Muscle layer of colon (tissue), 2 donors: ENCODE results near the gene TIFAB.

Source experiments
- H3K27ac ChIP-seq: one replicate; pipeline ENCODE4 v1.7.0; 2013; ENCODE audit warnings: low read depth, mild to moderate bottlenecking, low read length, moderate library complexity
- H3K27me3 ChIP-seq, 2 donors: one replicate each; pipeline ENCODE4 v1.7.0; 2013; ENCODE audit warnings: low read length in 2 of 2, mild to moderate bottlenecking in 2 of 2; ENCODE audit not compliant: insufficient read depth in 2 of 2, control insufficient read depth in 1 of 2
- H3K36me3 ChIP-seq: one replicate; pipeline ENCODE4 v1.7.0; 2013; ENCODE audit warnings: mild to moderate bottlenecking, low read length; ENCODE audit not compliant: insufficient read depth
- H3K4me1 ChIP-seq: one replicate; pipeline ENCODE4 v1.7.0; 2013; ENCODE audit warnings: mild to moderate bottlenecking, low read length; ENCODE audit not compliant: insufficient read depth
- H3K4me3 ChIP-seq, 2 donors: one replicate each; pipeline ENCODE4 v1.7.0; 2013; ENCODE audit warnings: low read length in 2 of 2, low read depth in 1 of 2, mild to moderate bottlenecking in 1 of 2, moderate library complexity in 1 of 2
- H3K9ac ChIP-seq: one replicate; pipeline ENCODE4 v1.7.0; 2013; ENCODE audit warnings: low read length
- H3K9me3 ChIP-seq: one replicate; pipeline ENCODE4 v1.7.0; 2013; ENCODE audit warnings: mild to moderate bottlenecking, low read length
- donor health status: abdominal sarcoma.
- donor health status: Adenocarcinoma of cecum.

Gene TIFAB

GRCh38 chr5:135437796-135438560, 14.2 kb downstream of the TIFAB start:
- no peaks in the 10 kb centered on the region for H3K27me3 ChIP-seq
- H3K36me3 ChIP-seq, result no peaks in the 10 kb centered on the region
- H3K27ac ChIP-seq, result no peak overlapping the region
- H3K4me1 ChIP-seq, result peaks cover 28% of the 10 kb centered on the region
- no peak overlapping the region for H3K4me3 ChIP-seq
- H3K9me3 ChIP-seq, result no peaks in the 10 kb centered on the region
- no peak overlapping the region for H3K9ac ChIP-seq

- Histone ChIP-seq H3K27me3 (no peaks in the 10 kb centered on the region), H3K27ac (no peak overlapping the region), H3K4me1 (peaks cover 23% of the 10 kb centered on the region), H3K4me3 (no peak overlapping the region), H3K9me3 (no peaks in the 10 kb centered on the region), H3K36me3 (no peaks in the 10 kb centered on the region), H3K9ac (no peak overlapping the region)
These were observed 14.7 kb downstream of the TIFAB start for GRCh38 chr5:135437422-135437795.

- no peak overlapping the region for H3K4me3 ChIP-seq
- H3K27ac ChIP-seq, result no peak overlapping the region
- no peak overlapping the region for H3K9ac ChIP-seq
- H3K36me3 ChIP-seq, result no peaks in the 10 kb centered on the region
- H3K27me3 ChIP-seq, result no peaks in the 10 kb centered on the region
- no peaks in the 10 kb centered on the region for H3K9me3 ChIP-seq
- peaks cover 22% of the 10 kb centered on the region for H3K4me1 ChIP-seq
These were observed 15.2 kb downstream of the TIFAB start for GRCh38 chr5:135436951-135437418.

- no peaks in the 10 kb centered on the region for H3K27me3 ChIP-seq
- H3K9me3 ChIP-seq, result no peaks in the 10 kb centered on the region
- no peaks in the 10 kb centered on the region for H3K36me3 ChIP-seq
- H3K27ac ChIP-seq, result no peak overlapping the region
- H3K9ac ChIP-seq, result no peak overlapping the region
- H3K4me1 ChIP-seq, result peaks cover 22% of the 10 kb centered on the region
- no peak overlapping the region for H3K4me3 ChIP-seq
These were observed 16.5 kb downstream of the TIFAB start for GRCh38 chr5:135435467-135436330.

- Histone ChIP-seq H3K27me3 (no peaks in the 10 kb centered on the region), H3K27ac (no peak overlapping the region), H3K9me3 (no peaks in the 10 kb centered on the region), H3K36me3 (no peaks in the 10 kb centered on the region), H3K9ac (no peak overlapping the region), H3K4me3 (no peak overlapping the region), H3K4me1 (peaks cover 22% of the 10 kb centered on the region)
These were observed 17.3 kb downstream of the TIFAB start for GRCh38 chr5:135434591-135435466.

GRCh38 chr5:135433681-135434426, 18.3 kb downstream of the TIFAB start:
- peaks cover 21% of the 10 kb centered on the region for H3K4me1 ChIP-seq
- H3K9ac ChIP-seq, result no peak overlapping the region
- H3K27ac ChIP-seq, result no peak overlapping the region

GRCh38 chr5:135432113-135432512, 20.0 kb downstream of the TIFAB start:
- Histone ChIP-seq H3K27me3 (no peaks in the 10 kb centered on the region), H3K36me3 (no peaks in the 10 kb centered on the region), H3K4me3 (no peak overlapping the region), H3K9ac (no peak overlapping the region), H3K27ac (no peak overlapping the region), H3K9me3 (no peaks in the 10 kb centered on the region), H3K4me1 (peaks cover 7% of the 10 kb centered on the region)

More at GRCh38 chr5:135433681-135434426, 18.3 kb downstream of the TIFAB start:
- no peaks in the 10 kb centered on the region for H3K27me3 ChIP-seq
- no peaks in the 10 kb centered on the region for H3K36me3 ChIP-seq
- H3K9me3 ChIP-seq, result no peaks in the 10 kb centered on the region
- no peak overlapping the region for H3K4me3 ChIP-seq

- Histone ChIP-seq H3K4me1 (peaks cover 6% of the 10 kb centered on the region), H3K4me3 (no peak overlapping the region), H3K9ac (no peak overlapping the region), H3K27ac (no peak overlapping the region), H3K36me3 (no peaks in the 10 kb centered on the region), H3K27me3 (no peaks in the 10 kb centered on the region), H3K9me3 (no peaks in the 10 kb centered on the region)
These were observed 22.1 kb downstream of the TIFAB start for GRCh38 chr5:135430135-135430437.

- H3K27me3 ChIP-seq, result peaks cover 0 to 3% of the 10 kb centered on the region in 2 donors
- no peaks in the 10 kb centered on the region for H3K36me3 ChIP-seq
- peaks cover under 1% of the 10 kb centered on the region for H3K4me1 ChIP-seq
- no peak overlapping the region for H3K9ac ChIP-seq
- H3K9me3 ChIP-seq, result no peaks in the 10 kb centered on the region
- H3K4me3 ChIP-seq, result no peak overlapping the region
- H3K27ac ChIP-seq, result no peak overlapping the region
These were observed 22.6 kb downstream of the TIFAB start for GRCh38 chr5:135429301-135430134.

- Histone ChIP-seq H3K27me3 (peaks cover 0 to 3% of the 10 kb centered on the region in 2 donors), H3K9me3 (no peaks in the 10 kb centered on the region), H3K9ac (no peak overlapping the region), H3K36me3 (no peaks in the 10 kb centered on the region), H3K4me3 (no peak overlapping the region), H3K27ac (no peak overlapping the region), H3K4me1 (no peaks in the 10 kb centered on the region)
These were observed 23.6 kb downstream of the TIFAB start for GRCh38 chr5:135428586-135428985.
